Pericardium fibroblast (primary cell): ENCODE results near the gene GNE. TPM values are rescaled to one million over a fixed set of nuclear protein-coding genes. Genes with fewer than 3 reads are reported as not detected.

Experiments
- total RNA-seq: library from RNA; depleted of rRNA; stranded (reverse); fragments of >200 nt; gene quantifications from 2 replicates; pipeline ENCODE4 v1.2.3, GENCODE V29; 2015

Gene GNE
- total RNA-seq, result 17.4 and 17.6 TPM in 2 replicates

DNA sequence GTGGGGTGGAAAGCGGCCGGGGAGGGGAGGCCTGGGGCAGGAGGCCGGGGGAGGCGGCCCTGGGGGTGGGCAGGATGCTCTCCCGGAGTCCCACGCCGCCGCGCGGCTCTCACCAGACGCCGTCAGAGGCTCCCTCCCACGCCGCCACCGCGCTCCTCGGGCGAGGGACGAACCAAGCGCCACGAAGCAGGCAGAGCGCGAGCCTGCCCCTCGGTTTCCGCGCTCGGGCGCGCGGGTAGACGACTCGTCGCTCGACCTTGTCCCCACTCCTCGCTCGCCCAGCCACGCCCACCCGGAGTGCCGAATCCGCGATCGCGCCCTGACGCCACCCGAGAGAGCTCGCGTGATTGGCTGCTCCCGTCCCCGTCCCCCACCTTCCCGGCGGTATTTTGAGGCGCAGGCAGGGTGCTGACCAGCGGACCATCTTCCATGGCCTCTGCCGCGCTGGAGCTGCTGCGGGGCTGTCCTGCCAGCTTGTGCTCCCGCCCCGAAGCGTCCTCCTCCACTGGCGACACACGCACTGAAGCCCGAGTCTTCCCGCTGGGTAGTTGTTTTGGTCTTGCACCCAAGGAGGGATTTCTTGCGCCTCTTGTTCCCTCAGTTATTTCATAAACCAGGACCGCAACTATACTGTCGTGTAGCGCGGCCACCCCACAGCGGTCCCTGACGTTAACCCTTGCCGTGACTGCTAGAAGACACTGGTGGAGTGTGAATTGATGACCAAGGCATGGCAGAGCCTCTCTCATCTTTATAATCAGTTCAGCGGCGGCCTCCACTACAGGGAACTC is at the start of gene GNE:
Gene GNE, minus strand, starts transcription at position 241 of the 788 bp plus-strand sequence. CDS start 9,093 bp downstream, outside the sequence.

GRCh38 chr9:36190388-36191289 is 67.6 kb downstream of the GNE start, which contains the start of gene CLTA:
Gene CLTA, plus strand, starts transcription at chr9:36190921. Its CDS starts 136 bp downstream, at chr9:36191057.

GRCh38 chr9:36169166-36169565 is 89.1 kb downstream of the GNE start, which contains the start of gene CCIN:
Gene CCIN, plus strand, starts transcription at chr9:36169388. Its CDS starts 115 bp downstream, at chr9:36169503.

Other genes starting within 250 kb of the GNE start
- 34.8 and 44.2 TPM in 2 replicates for gene RECK, start 221.5 kb downstream of the GNE start, total RNA-seq
- gene GLIPR2, start 121.7 kb downstream of the GNE start, total RNA-seq, result 41.5 and 51.5 TPM in 2 replicates
- gene CCIN, start 89.1 kb downstream of the GNE start, total RNA-seq, result 0.17 and 0.35 TPM in 2 replicates
- gene CLTA, start 67.5 kb downstream of the GNE start, total RNA-seq, result 354 and 431 TPM in 2 replicates
- 11.7 and 14.1 TPM in 2 replicates for gene RNF38, start 141.8 kb upstream of the GNE start, total RNA-seq